Pancreas (tissue), 10 donors: Measurements from ENCODE around the gene ZNF624. TPM values are rescaled to one million over a fixed set of nuclear protein-coding genes. Genes with fewer than 3 reads are reported as not detected.
A peak's percentile ranks its signal among the peaks of the same experiment; 100 is the strongest.
"Not testable (repeated sequence)": the region's sequence is repeated elsewhere in the genome, so short reads cannot be mapped to it uniquely, and the experiment has no call there.

Experiments
- ATAC-seq, 4 donors: fragments of 200-7000 bp; cut with Tn5 transposase; one replicate each; pipeline versions ENCODE4 v1.8.0 to v1.9.1; 2020; ENCODE audit warnings: mild to moderate bottlenecking in 4 of 4, moderate library complexity in 4 of 4
- DNase-seq, 6 donors: peaks; one replicate each; pipeline ENCODE4 v3.0.0-alpha.2; 2020
- FAIRE-seq: peaks from 2 replicates; lab custom pipeline; 2012; peaks lifted over from hg19 to GRCh38; lab: Jason Lieb, UNC
- H3K27ac ChIP-seq, 4 donors: fragments of 200-600 bp; sonication (generic); 1 replicate in 3 of 4; 2 replicates in 1 of 4; pipeline versions ENCODE4 v1.5.0 to v1.8.0; 2020
- H3K27me3 ChIP-seq, 4 donors: fragments of 200-600 bp; one replicate each; pipeline ENCODE4 v1.8.0; 2021
- H3K36me3 ChIP-seq, 3 donors: fragments of 200-600 bp; sonication (generic) in 1 of 3; one replicate each; pipeline versions ENCODE4 v1.5.0 to v1.8.0; 2020 to 2021
- H3K4me1 ChIP-seq, 3 donors: fragments of 200-600 bp; one replicate each; pipeline ENCODE4 v1.8.0; 2021
- H3K4me3 ChIP-seq, 4 donors: fragments of 200-600 bp; sonication (generic) in 2 of 4; one replicate each; pipeline versions ENCODE4 v1.5.0 to v1.8.0; 2020 to 2021
- H3K9me3 ChIP-seq, 4 donors: fragments of 200-600 bp; one replicate each; pipeline ENCODE4 v1.8.0; 2021
- CTCF ChIP-seq, 4 donors: fragments of 200-600 bp; sonication (generic) in 3 of 4; IDR thresholded peaks; one replicate each; pipeline versions ENCODE4 v1.5.0 to v1.8.0; 2021; ENCODE audit warnings: antibody characterized with exemption in 4 of 4
- WGBS, 2 donors: extraction: QIAGEN DNeasy Blood & Tissue Kit; methylation state at CpG; one replicate each; pipeline ENCODE4 v1.1.7; 2013; 5-methylcytosine and 5-hydroxymethylcytosine counted together
- intact Hi-C, 3 donors: fragments of 100-400 bp; cut with DNase I; formaldehyde crosslinking; loops; one replicate each; pipeline versions ENCODE4 v1.11.1 to v1.14.2; 2022
- polyA plus RNA-seq, 2 donors: library from polyadenylated mRNA; stranded (reverse); fragments of 200-250 nt; gene quantifications; one replicate each; pipeline ENCODE4 v1.2.3, GENCODE V29; 2013
- total RNA-seq, 6 donors: library from RNA; stranded (reverse); fragmentation: NEBNext Ultra II Directional in 4 of 6; extraction: Animal tissue kit (Norgen Biotek cat#: 25700) in 4 of 6; gene quantifications; one replicate each; pipeline versions ENCODE4 v1.2.1 to v1.2.4, GENCODE V29; 2021 to 2023
- donor health status: healthy with polysubstance abuse.
- donor health status: DM: no; HTN: no; CAD: no; lungs with moderate emphysema.
- donor health status: DM: no; HTN: no; CAD: no.
- donor health status: control.
- donor health status: control.
- donor health status: Bipolar disorder and iron deficiency.
- donor health status: DM: yes; HTN: yes; CAD: no.
- donor health status: DM: no; HTN: no; CAD: no.
- donor health status: DM: no; HTN: no; CAD: no.
- donor health status: DM: yes; HTN: yes; CAD: no.

Gene ZNF624
- 1 to 10 TPM; 1.0 to 2.7 (median 1.7) TPM for total RNA-seq
- polyA plus RNA-seq, result 1 to 10 TPM in 1 of 2 donors, under 1 TPM in 1; 0.27 to 1.2 TPM

- H3K9me3 ChIP-seq, result no peaks in the 10 kb centered on the region
- peaks cover 0 to 7% (median 4%) of the 10 kb centered on the region in 3 donors for H3K4me1 ChIP-seq
- H3K27ac ChIP-seq, result peak within 1 kb of the TSS; percentile 86 to 92 (median 87)
- no peak for TF ChIP-seq CTCF (IDR thresholded peaks at IDR 0.05)
- FAIRE-seq (no peak), ATAC-seq (peak; percentile 96 to 98 (median 96)), DNase-seq (peak; percentile 97 to 99 (median 98))
- no peaks in the 10 kb centered on the region for H3K27me3 ChIP-seq
- intact Hi-C loops, result no loop called here
- H3K36me3 ChIP-seq, result no peaks in the 10 kb centered on the region
- peak within 1 kb of the TSS; percentile 35 to 63 (median 48) for H3K4me3 ChIP-seq
- 0% methylated on average over 52 to 55 of the region's 55 CpGs for WGBS, 2 donors
These were observed at the start of gene ZNF624 for GRCh38 chr17:16653367-16654041. TSS of gene ZNF624 (minus strand) at chr17:16653850.

- H3K9me3 ChIP-seq, H3K27me3 ChIP-seq, H3K36me3 ChIP-seq, intact Hi-C loops, FAIRE-seq, H3K27ac ChIP-seq, H3K4me3 ChIP-seq, DNase-seq, ATAC-seq, H3K4me1 ChIP-seq: not testable (repeated sequence)
- WGBS, 2 donors, result 80 to 81% methylated on average over 5 of the region's 5 CpGs
These were observed 44.0 kb upstream of the ZNF624 start for GRCh38 chr17:16697603-16698002.

GRCh38 chr17:16690447-16690846 lies 36.8 kb upstream of the ZNF624 start:
- H3K4me1 ChIP-seq, H3K9me3 ChIP-seq, H3K4me3 ChIP-seq, DNase-seq, H3K27me3 ChIP-seq, H3K27ac ChIP-seq, intact Hi-C loops, H3K36me3 ChIP-seq, FAIRE-seq: not testable (repeated sequence)
- ATAC-seq, result peak in 1 of 4 donors; percentile 73
- 59 to 90% methylated on average over 23 to 30 of the region's 30 CpGs for WGBS, 2 donors

GRCh38 chr17:16689731-16690281 lies 36.2 kb upstream of the ZNF624 start, which contains the start of gene CCDC144A:
TSS of gene CCDC144A (plus strand) at chr17:16690241. CDS start at chr17:16690401, 160 bp downstream.
- FAIRE-seq, H3K27ac ChIP-seq, intact Hi-C loops, H3K4me1 ChIP-seq, H3K36me3 ChIP-seq, H3K4me3 ChIP-seq, H3K27me3 ChIP-seq, H3K9me3 ChIP-seq: not testable (repeated sequence)
- TF ChIP-seq CTCF (IDR thresholded peaks at IDR 0.05), result peak in 3 of 4 donors; percentile 20 to 48 (median 37)
- WGBS, 2 donors, result 59 to 63% methylated on average over 17 to 33 of the region's 33 CpGs
- DNase-seq (peak in 3 of 6 donors; percentile 32 to 77 (median 58)), ATAC-seq (peak in 2 of 4 donors; percentile 46 to 93)

- H3K36me3 ChIP-seq, H3K9me3 ChIP-seq, FAIRE-seq, H3K4me3 ChIP-seq, ATAC-seq, H3K27me3 ChIP-seq, intact Hi-C loops, H3K4me1 ChIP-seq, DNase-seq, H3K27ac ChIP-seq: not testable (repeated sequence)
- WGBS, 2 donors, result 51 to 54% methylated on average over 5 of the region's 5 CpGs
These were observed 33.5 kb upstream of the ZNF624 start for GRCh38 chr17:16687151-16687550.

- H3K4me3 ChIP-seq, DNase-seq, ATAC-seq, FAIRE-seq, intact Hi-C loops, H3K4me1 ChIP-seq, H3K27me3 ChIP-seq, H3K9me3 ChIP-seq, H3K27ac ChIP-seq, H3K36me3 ChIP-seq: not testable (repeated sequence)
- WGBS, 2 donors, result 84 to 89% methylated on average over 2 to 4 of the region's 4 CpGs
These were observed 32.4 kb upstream of the ZNF624 start for GRCh38 chr17:16686019-16686418.

GRCh38 chr17:16683290-16684138 lies 29.9 kb upstream of the ZNF624 start:
- FAIRE-seq, H3K4me3 ChIP-seq: not testable (repeated sequence)

More at GRCh38 chr17:16683290-16684138, 29.9 kb upstream of the ZNF624 start:
- intact Hi-C loops, H3K27ac ChIP-seq, H3K4me1 ChIP-seq, DNase-seq, H3K27me3 ChIP-seq, H3K36me3 ChIP-seq, ATAC-seq, H3K9me3 ChIP-seq: not testable (repeated sequence)
- 38 to 43% methylated on average over 44 of the region's 44 CpGs for WGBS, 2 donors
